ENCODE measurements around the gene TOPBP1.
"Not testable (repeated sequence)": the region's sequence is repeated elsewhere in the genome, so short reads cannot be mapped to it uniquely, and the experiment has no call there.

Gene TOPBP1

DNA sequence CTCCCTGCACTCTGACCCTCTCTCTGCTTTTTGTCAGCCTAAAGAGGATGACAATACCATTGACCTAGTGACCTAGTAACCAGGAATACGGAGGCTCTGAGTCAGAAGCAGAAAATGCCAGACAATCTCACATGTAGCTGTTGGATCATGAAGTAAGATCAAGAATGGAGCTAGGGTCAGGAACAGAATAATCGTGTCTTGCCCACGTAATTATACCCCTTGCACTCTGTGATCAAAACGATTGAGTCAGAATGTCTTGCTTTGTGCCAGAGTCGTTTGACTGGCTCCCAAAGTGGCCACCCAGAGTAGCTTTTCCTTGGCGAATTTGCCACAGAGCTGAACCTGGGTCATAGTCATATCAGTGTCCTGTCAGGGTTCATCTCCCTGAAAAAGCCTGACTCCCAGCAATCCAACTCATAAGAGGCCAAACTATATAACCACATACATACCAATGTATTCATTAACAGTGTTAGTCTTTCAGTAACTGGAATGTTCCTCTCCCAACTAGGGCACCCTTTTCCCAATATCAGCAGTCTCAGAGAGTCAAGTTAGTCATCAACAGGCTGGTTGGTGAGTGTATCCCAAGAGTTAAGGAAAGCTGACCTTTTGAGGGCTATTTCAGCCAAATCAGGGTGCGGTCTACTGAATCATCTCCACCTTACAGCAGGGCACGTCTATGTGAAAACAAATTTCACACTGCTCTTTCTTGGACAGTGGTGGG is 93.3 kb downstream of the TOPBP1 start:
- DNase-seq: no peak

GRCh38 chr3:133563816-133564215 is 97.9 kb downstream of the TOPBP1 start:
- no peak for DNase-seq

GRCh38 chr3:133563186-133563591 is 98.6 kb downstream of the TOPBP1 start:
- no peak for DNase-seq

DNA sequence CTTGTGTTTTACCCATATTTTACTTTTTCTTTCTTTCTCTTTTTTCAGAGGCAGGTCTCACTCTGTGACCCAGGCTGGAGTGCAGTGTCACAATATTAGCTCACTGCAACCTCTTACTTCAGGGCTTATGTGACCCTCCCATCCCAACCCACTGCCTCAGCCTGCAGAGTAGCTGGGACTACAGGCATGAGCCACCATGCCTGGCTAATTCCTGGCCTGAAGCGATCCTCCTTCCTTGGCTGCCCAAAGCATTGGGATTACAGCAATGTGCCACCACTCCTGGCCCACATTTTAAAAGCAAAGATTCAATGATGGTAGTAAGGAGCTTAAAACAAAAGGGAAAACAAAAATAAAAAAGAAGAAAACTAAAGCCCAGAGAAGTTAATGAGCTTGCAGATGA is 99.4 kb downstream of the TOPBP1 start:
- no peak for DNase-seq

DNA sequence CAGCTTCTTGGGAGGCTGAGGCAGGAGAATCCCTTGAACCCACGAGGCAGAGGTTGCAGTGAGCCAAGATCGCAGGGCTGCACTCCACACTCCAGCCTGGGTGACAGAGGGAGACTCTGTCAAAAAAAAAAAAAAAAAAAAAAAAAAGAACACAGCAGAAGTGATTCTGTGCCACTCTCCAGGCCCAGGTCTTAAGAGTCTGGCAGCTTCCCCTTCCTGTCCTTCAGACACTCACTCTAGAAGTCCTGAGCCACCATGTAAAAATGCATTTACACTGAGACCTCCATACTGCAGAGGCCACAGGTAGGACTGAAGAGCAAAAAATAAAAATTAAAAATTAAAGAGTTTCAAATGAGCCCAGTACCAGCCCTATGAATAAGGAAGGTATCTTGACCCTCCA is 100.1 kb downstream of the TOPBP1 start:
- DNase-seq: no peak

GRCh38 chr3:133551589-133551988 is 110.2 kb downstream of the TOPBP1 start:
- DNase-seq: not testable (repeated sequence)
